AML-193 (cell line): ENCODE measurements around the gene PGAP6.
A peak's percentile ranks its signal among the peaks of the same experiment; 100 is the strongest.
"Not testable (repeated sequence)": the region's sequence is repeated elsewhere in the genome, so short reads cannot be mapped to it uniquely, and the experiment has no call there.

Experiments used
- DNase-seq, 2 experiments: peaks; one replicate each; lab custom pipeline; 2025; lab: John Stamatoyannopoulos, UW

The PGAP6 gene

DNA sequence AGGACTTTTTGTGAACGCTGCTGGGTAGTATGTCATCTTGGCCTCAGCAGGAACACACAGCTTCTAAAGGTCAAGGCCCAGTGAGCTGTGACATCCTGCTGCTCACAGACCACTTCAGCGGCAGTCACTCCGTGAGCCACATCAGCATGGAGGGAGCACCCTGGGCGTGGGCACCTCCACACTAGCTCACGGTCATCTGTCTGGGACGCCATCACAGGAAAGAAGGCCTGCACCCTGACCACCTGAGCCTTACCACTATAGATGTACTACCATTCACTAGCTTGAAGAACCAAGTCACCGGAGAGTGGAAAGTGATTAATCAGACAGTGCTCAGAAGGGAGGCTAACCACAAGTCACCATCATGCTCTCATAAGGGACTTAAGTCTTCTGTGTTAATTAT lies 32.6 kb downstream of the PGAP6 start:
- no peak for DNase-seq

DNA sequence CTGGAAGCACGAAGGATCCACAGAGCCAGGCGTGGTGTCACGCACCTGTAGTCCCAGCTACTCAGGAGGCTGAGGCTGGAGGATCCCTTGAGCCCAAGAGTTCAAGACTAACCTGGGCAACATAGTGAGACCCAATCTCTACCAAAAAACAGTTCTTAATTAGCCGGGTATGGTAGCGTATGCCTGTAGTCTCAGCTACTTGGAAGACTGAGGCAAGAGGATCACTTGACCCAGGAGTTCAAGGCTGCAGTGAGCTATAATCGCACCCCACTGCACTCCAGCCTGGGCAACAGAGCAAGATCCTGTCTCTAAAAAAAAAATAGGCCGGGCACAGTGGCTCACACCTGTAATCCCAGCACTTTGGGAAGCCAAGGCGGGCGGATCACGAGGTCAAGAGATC lies 33.3 kb downstream of the PGAP6 start:
- not testable (repeated sequence) for DNase-seq

DNA sequence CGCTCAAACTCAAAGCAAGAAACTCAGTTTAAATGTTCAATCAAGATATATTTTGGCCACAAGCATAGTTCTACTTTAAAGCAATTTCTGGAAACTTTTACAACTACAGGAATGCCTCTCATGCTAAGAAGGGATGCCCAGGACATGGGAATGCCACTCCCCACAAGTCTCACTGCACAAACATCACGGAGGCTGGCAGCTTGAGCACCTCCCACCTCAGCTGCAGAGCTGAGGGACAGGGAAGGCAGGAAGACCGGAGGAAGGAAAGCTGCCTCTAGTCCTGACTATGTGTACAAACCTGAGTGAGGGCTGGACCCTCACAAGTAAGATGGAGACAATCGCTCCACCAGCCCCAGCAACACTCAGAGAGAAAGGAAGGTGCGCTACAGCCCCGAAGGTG lies 34.6 kb downstream of the PGAP6 start:
- DNase-seq = no peak

DNA sequence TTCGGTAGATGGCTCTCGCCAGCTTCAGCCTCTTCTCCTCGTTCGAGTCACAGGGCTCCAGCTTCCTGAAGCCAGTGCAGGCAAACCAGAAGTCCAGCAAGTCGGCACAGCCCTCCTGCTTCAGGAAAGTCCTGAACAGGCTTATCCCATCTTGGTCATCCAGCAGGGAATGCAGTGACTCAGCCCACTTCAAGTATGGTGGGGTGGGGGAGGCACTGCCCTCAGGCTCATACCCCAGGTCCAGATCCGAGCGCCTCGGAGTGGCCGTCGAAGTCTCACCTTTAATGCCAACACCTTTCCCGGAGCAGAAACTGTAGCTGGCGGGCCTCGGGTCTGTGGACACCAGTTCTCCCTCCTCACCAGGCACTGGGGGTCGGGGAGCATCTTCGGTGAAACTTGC lies 35.2 kb downstream of the PGAP6 start:
- no peak for DNase-seq

DNA sequence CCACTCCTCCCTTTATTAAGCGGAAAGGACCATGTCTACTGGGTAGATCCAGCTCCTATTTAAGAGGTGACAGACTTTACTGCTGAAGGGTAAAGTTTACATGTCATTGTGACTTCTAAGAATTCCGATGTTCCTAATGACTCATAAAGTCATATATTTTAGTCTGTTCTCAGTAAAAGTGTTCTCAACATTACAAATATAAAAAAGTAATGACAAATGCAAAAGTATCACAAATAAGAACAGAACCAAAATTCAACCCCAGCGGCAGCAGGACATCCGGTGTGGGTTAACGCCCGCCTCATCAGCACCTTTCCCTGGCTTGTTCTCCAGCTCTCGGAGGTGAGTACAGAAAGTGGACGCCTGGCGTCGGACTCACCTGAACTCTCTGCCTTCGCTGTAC lies 36.0 kb downstream of the PGAP6 start:
- DNase-seq = no peak

DNA sequence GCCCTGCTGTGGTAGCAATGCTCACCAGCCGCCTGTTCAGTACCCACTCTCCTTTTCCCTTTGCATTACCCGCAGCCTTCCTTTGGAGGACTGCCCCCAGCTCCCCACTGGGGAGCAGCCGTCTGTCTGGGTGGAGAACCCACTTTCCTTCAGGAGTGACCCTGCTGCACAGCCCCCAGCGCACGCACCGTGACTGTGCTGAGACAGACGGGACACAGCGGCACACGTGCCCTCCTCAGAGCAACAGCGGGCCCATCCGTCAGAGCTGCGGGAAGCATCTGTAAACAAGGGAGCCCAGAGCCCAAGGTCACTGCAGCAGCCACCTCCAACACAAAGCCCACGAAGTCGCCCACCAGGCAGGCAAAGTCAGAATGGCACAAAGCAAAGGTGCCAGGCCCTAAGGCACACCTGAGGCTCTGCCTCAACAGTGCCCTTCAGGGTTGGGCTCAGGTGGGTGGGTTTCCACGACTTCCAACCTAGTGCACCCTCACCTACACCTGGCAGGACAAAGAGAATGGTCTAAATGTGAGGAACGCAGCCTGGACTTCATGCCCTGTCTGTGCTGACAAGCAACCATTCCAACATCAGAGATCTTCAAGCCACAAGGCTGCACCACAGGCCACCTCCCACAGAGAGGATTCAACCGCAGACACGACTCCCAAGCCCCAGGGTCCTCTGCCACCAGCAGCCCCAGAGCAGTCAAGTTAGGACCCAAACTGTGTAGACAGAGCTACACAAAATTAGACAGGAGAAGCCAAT lies 39.1 kb downstream of the PGAP6 start:
- peak; percentile 24 to 31 for DNase-seq

DNA sequence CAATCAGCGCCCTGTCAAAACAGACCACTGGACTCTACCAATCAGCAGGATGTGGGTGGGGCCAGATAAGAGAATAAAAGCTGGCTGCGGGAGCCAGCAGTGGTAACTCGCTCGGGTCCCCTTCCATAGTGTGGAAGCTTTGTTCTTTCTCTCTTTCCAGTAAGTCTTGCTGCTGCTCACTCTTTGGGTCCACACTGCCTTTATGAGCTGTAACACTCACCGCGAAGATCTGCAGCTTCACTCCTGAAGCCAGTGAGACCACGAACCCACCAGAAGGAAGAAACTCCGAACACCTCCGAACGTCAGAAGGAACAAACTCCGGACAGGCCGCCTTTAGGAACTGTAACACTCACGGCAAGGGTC lies 39.8 kb downstream of the PGAP6 start:
- DNase-seq = not testable (repeated sequence)

DNA sequence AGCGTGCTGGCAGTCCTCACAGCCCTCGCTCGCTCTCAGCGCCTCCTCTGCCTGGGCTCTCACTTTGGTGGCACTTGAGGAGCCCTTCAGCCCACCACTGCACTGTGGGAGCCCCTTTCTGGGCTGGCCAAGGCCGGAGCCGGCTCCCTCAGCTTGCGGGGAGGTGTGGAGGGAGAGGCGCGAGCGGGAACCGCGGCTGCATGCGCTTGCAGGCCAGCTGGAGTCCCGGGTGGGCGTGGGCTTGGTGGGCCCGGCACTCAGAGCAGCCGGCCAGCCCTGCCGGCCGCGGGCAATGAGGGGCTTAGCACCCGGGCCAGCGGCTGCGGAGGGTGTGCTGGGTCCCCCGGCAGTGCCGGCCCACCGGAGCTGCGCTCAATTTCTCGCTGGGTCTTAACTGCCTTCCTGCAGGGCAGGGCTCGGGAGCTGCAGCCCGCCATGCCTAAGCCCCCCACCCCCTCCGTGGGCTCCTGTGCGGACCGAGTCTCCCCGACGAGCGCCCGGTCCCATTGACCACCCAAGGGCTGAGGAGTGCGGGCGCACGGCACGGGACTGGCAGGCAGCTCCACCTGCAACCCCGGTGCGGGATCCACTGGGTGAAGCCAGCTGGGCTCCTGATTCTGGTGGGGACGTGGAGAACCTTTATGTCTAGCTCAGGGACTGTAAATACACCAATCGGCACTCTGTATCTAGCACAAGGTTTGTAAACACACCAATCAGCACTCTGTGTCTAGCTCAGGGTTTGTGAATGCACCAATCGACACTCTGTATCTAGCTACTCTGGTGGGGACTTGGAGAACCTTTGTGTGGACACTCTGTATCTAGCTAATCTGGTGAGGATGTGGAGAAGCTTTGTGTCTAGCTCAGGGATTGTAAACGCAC lies 40.4 kb downstream of the PGAP6 start:
- not testable (repeated sequence) for DNase-seq

DNA sequence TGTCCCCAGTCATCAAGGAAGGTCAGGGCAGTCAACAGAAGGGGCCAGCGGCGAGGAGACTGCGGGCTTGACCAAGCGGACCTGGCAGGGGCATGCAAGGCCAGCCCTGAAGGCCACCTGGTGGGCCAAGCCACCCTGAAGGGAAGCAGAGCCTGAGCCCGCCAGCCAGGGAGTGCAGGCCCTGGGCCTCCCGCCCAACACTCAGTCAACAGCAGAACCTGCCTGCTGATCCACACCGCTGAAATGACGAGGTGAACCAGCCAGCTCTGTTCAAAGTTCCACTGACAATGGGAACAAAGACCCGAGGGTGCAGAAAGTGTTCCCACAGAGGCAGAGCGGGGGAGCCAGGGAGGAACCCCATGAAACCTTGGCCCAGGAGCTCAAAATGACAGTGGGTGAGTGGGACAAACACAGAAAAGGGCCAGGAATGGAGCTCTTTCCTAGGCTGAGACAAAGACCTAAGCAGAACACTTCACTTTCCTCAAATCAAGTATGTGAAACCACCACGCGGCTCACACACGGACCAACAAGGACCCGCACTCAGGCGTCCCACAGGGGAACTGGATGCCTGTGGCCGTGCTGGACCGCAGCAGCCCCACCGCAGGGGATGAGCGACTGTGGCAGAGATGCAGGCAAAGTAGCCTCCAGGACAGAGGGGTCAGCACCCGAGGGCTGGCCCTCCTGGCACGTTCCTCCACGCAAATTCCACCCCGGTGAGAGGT lies 41.2 kb downstream of the PGAP6 start:
- DNase-seq = no peak

DNA sequence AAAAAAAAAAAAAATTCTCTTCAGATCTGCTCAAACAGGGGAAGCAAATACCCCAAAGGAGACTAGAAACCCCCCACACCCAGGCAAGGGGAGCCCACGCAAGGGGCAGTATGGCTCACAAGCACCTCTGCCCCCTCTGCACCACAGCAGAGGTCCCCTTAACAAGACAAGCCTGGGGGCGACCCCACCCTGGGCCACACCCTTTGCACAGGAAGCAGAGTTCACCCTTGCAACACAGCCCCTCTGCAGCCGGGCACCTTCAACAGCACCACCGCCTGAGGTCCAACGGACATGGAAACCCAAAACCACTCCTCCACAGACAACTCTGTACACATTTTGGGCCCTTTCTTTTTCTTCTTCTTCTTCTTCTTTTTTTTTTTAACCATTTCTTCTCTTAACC lies 42.1 kb downstream of the PGAP6 start:
- peak; percentile 71 to 73 for DNase-seq

DNA sequence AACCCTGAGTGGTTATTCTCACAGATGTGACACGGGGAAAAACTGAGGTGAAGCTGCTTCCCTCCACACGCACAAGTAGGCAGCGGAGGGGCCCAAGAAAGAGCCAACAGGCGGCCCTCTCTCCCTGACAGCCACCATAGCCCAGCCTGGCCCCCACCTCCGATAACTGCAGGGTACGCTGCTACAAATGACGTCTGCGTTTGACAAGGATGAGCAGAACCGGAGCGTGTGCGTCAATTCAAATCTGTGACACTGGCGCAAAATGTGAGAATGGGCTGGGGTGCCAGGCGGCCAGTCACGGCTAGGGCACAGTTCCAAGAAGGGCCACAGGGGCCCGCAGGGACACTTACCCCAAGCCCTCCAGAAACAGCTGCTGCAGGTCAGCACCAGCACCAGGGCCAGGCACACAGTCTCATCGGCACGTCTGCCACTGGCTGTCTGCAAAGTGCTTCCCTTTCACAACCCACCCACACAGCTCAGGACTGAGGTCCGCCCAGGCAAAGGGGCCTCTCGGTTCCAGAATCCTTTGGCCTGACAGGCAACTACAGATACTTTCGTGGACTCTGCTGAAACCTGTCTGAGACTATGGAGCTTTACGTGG lies 43.7 kb downstream of the PGAP6 start:
- no peak for DNase-seq

DNA sequence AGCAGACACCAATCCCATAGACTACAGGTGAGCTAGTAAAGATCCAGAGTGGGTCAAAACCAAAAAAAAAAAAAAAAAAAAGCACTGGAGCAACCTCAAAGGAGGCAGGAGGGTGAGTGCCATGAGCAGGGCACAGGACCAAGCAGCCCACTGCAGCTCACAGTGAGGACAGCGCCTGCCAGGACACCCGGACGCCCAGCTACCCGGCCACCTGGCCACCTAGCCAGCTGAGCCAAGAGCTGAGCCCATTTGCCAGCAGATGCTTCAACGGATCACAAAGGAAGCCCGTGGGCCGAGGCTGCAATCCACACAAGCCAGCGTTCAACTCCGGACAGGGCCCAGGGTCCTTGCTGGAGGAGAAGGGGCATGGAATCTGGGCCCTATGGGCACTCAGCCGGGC lies 44.3 kb downstream of the PGAP6 start:
- no peak for DNase-seq

DNA sequence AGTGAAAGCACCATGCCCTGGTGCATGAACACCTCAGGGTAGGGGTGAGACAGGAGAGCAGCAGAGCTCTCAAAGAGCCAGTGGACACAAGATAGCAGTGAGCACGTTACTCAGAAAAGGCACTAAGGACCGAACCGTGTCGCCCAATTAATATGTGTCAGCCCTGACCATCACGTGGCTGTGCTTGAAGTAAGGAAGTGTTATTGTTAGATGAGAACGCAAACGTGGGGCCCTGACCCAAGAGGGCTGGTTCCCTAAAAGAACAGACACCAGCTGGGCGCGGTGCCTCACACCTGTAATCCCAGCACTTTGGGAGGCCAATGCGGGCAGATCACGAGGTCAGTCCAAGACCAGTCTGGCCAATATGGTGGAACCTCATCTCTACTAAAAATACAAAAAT lies 45.5 kb downstream of the PGAP6 start:
- DNase-seq = no peak

DNA sequence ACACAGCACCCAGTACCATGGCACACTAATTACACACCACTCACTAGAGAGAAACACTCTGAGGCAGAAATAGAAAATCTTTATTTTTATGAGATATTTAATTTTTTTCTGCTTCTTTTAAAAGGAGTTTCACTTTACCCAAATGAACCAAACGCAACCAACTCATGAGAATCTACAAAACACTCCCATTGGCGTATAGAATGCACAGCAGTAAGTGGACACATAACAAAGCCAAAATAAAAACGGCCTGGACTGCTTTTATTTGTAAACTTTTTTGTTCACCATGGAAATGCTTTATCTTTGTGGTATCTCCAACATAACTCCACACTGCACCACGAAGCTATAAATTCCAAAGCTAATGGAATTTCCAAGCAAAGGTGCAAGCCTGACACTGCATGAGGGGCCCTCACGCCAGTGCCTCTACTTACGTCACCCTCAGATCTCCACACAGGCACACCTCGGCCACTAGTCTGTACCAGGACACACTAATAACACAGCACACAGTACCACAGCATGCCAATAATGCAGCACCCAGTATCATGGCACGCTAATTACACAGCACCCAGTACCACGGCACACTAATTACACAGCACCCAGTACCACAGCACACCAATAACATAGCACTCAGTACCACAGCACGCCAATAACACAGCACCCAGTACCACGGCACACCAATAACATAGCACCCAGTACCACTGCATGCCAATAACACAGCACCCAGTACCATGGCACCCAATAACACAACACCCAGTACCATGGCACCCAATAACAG lies 46.7 kb downstream of the PGAP6 start:
- not testable (repeated sequence) for DNase-seq

DNA sequence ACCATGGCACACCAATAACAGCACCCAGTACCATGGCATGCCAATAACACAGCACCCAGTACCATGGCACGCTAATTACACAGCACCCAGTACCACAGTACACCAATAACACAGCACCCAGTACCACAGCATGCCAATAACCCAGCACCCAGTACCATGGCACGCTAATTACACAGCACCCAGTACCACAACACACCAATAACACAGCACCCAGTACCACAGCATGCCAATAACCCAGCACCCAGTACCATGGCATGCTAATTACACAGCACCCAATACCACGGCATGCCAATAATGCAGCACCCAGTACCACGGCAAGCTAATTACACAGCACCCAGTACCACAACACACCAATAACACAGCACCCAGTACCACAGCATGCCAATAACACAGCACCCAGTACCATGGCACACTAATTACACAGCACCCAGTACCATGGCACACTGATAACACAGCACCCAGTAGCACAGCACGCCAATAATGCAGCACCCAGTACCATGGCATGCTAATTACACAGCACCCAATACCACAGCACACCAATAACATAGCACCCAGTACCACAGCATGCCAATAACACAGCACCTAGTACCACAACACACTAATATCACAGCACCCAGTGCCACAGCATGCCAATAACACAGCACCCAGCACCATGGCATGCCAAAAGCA lies 47.5 kb downstream of the PGAP6 start:
- not testable (repeated sequence) for DNase-seq

DNA sequence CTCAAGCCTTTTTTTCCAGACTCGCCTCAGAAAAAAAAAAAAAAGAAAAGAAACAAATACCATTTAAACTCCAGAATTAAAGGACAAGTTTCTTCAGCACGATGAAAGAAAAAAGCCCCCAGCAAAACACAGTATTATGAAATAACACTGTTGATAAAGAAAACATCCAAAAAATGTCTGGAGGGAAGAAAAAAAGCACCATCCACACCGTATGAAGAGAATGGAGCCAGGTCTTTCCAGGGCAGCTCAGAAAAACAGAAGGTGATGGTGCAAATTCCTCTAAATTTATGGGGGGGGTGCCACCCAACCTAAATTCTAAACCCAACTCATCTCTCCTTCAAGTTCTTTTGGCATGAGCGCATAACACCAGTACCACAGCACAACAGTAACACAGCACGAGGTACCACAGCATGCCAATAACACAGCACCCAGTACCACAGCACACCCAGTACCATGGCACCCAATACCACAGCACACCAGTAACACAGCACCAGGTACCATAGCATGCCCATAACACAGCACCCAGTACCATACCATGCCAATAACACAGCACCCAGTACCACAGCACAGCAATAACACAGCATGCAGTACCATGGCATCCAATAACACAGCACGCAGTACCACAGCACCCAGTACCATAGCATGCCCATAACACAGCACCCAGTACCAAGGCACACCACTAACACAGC lies 48.2 kb downstream of the PGAP6 start:
- DNase-seq = no peak

DNA sequence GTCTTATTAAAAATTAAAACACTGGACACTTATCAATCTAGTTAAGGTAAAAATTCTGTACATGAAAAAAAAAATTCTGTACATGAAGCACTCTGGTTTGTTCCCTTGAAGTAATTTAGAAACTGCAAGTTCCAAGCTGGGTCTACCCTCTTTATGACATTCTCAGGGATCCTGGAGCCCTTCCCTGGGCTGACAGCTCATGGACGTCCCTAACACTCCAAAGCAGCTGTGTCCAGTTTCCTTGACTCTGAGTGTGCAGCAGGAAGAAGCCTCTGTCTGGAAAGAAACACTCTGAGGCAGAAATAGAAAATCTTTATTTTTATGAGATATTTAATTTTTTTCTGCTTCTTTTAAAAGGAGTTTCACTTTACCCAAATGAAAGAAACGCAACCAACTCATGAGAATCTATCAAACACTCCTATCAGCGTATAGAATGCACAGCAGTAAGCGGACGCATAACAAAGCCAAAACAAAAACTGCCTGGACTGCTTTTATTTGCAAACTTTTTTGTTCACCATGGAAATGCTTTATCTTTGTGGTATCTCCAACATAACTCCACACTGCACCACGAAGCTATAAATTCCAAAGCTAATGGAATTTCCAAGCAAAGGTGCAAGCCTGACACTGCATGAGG lies 50.5 kb downstream of the PGAP6 start:
- not testable (repeated sequence) for DNase-seq

DNA sequence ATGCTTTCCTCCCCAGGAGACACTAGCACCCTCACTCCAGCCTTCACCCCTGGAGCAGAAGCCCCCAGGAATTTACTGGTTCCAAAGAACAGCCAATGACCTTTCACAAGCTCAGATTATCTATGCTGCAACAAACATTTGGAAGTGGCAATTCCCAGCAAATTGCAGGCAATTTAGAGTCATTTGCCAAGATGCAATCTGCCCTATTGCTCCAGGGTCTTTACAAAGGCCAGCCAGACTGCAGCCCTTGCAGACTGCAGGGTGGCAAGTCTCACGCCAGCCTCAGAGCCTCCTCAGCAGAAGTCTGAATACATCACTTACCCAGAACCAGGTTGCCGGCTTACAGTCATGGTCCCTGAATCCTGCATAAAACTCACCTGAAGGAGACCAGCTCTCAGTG lies 51.0 kb downstream of the PGAP6 start:
- no peak for DNase-seq

DNA sequence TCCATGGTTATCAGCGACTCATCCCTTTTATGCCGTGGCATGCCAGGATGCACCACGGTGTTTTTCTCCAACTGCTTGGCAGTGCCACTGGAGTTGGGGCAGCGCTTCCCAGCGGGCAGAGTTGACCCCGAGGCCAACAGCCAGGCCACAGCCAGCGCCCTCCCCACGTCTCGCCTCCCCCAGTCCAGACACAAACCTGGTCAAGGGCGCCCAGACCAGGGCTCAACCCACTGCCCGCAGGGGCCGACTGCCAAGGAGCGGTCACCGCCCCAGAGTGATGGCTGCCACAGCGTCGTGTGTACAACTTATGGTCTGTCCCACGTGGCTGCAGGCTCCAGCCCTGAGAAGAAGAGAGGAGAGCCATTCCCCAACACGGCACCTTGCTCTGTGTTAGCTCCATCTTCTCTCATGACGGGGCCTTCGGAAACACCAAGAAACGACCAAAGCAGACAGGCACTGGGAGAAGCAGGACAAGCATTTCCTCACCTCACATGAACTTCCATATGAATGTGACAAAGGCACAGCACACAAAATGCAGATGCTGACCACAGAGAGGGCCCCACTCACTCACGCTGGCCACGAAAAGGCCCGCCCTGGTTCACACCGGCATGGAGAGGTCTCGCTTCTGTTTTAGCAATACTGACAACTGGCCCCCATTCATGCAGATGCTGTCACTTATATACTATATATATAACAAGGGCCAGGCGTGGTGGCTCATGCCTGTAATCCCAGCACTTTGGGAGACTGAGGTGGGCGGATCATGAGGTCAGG lies 56.2 kb downstream of the PGAP6 start:
- no peak for DNase-seq
